K562 (cell line): Measurements from ENCODE around the gene ETS1. TPM values are rescaled to one million over a fixed set of nuclear protein-coding genes. Genes with fewer than 3 reads are reported as not detected.
A peak's percentile ranks its signal among the peaks of the same experiment; 100 is the strongest.

ENCODE experiments used
- ATAC-seq: fragments of 200-7000 bp; cut with Tn5 transposase; 3 replicates; pipeline ENCODE4 v1.9.1; 2020; ENCODE audit warnings: moderate library complexity
- BruUV-seq: library from RNA; stranded (reverse); fragments of 400-500 nt; replicated peaks from 2 replicates; lab custom pipeline; 2021; lab: Mats Ljungman, UMichigan
- CTCF ChIA-PET: fragments of 300-600 bp; formaldehyde crosslinking; extraction: SDS; loops from one replicate; lab custom pipeline; 2021; ENCODE audit warnings: low intra/inter-chr PET ratio; lab: Yijun Ruan, JAX
- POLR2A ChIA-PET: fragments of 300-600, 350-650 bp; sonication (Branson Sonifier 250); formaldehyde crosslinking; extraction: SDS; loops from one replicate; lab custom pipeline; 2021; ENCODE audit warnings: antibody characterized with exemption, inconsistent platforms; lab: Yijun Ruan, JAX
- DNase-seq, 4 experiments: peaks; one replicate each; pipeline versions ENCODE4 v3.0.0 to v3.0.0-alpha.2; 2011 to 2018; ENCODE audit warnings: low spot score in 3 of 4, mixed read lengths in 3 of 4; ENCODE audit errors: extremely low read depth in 1 of 4
- FAIRE-seq: peaks from 2 replicates; lab custom pipeline; 2011; peaks lifted over from hg19 to GRCh38; lab: Jason Lieb, UNC
- H2AFZ ChIP-seq: 2 replicates; pipeline ENCODE4 v1.6.0; 2011; ENCODE audit warnings: low read depth, low read length, control low read depth, inconsistent platforms
- H3K27ac ChIP-seq: fragments of 200-600 bp; 3 replicates; pipeline ENCODE4 v1.8.0; 2011; ENCODE audit warnings: low read depth, mild to moderate bottlenecking, control low read depth, inconsistent platforms, low read length, moderate library complexity, mixed read lengths; ENCODE audit errors: extremely low read depth
- H3K27me3 ChIP-seq, 2 experiments: fragments of 300-600 bp in 1 of 2; 2 replicates in 1 of 2; 3 replicates in 1 of 2; pipeline versions ENCODE4 v1.6.0 to v1.8.0; 2011; ENCODE audit warnings: inconsistent platforms in 2 of 2, low read length in 2 of 2, mild to moderate bottlenecking in 1 of 2, mixed read lengths in 1 of 2, moderate library complexity in 1 of 2; ENCODE audit not compliant: control insufficient read depth in 2 of 2, insufficient read depth in 2 of 2
- H3K36me3 ChIP-seq: fragments of 300-600 bp; 3 replicates; pipeline ENCODE4 v1.8.0; 2011; ENCODE audit warnings: mild to moderate bottlenecking, low read length, inconsistent platforms; ENCODE audit not compliant: control insufficient read depth, insufficient read depth
- H3K4me1 ChIP-seq, 2 experiments: fragments of 200-600 bp in 1 of 2; replicated peaks in 1 of 2; 2 replicates in 1 of 2; 3 replicates in 1 of 2; pipeline versions ENCODE4 v1.5.1 to v1.8.0; 2011; ENCODE audit warnings: inconsistent platforms in 2 of 2, low read length in 2 of 2, mild to moderate bottlenecking in 1 of 2, mixed read lengths in 1 of 2, moderate library complexity in 1 of 2; ENCODE audit not compliant: control insufficient read depth in 2 of 2, insufficient read depth in 2 of 2
- H3K4me2 ChIP-seq: 2 replicates; pipeline ENCODE4 v1.6.1; 2011; ENCODE audit warnings: low read length, control low read depth, inconsistent platforms, mixed read lengths; ENCODE audit not compliant: insufficient read depth
- H3K4me3 ChIP-seq: fragments of 200-600 bp; sonication (generic), shearing (Covaris generic); 2 replicates; pipeline ENCODE4 v1.5.1; 2016; ENCODE audit warnings: control low read depth, inconsistent platforms
- H3K79me2 ChIP-seq: fragments of 200-600 bp; 3 replicates; pipeline ENCODE4 v1.8.0; 2011; ENCODE audit warnings: low read length, inconsistent platforms; ENCODE audit not compliant: control insufficient read depth, insufficient read depth
- H3K9ac ChIP-seq, 2 experiments: 2 replicates each; pipeline versions ENCODE4 v1.6.0 to v1.6.1; 2011; ENCODE audit warnings: low read depth in 2 of 2, low read length in 2 of 2, control low read depth in 1 of 2, inconsistent platforms in 1 of 2, mild to moderate bottlenecking in 1 of 2, mixed read lengths in 1 of 2; ENCODE audit not compliant: insufficient read depth in 1 of 2
- H3K9me1 ChIP-seq: one replicate; pipeline ENCODE4 v1.6.0; 2011; ENCODE audit warnings: inconsistent platforms, mild to moderate bottlenecking, low read length, moderate library complexity; ENCODE audit not compliant: control insufficient read depth, insufficient read depth
- H3K9me3 ChIP-seq: replicated peaks from 2 replicates; pipeline ENCODE4 v1.5.1; 2011; ENCODE audit warnings: low read depth, low read length, inconsistent platforms; ENCODE audit not compliant: control insufficient read depth, insufficient read depth
- H4K20me1 ChIP-seq: replicated peaks from 2 replicates; pipeline ENCODE4 v1.6.1; 2011; ENCODE audit warnings: low read length, inconsistent platforms, mixed read lengths; ENCODE audit not compliant: control insufficient read depth, insufficient read depth
- KHSRP ChIP-seq: fragments of 450-650 bp; IDR thresholded peaks from 2 replicates; pipeline ENCODE4 v1.6.1; 2017
- NR3C1 ChIP-seq: sonication (generic); formaldehyde crosslinking; IDR thresholded peaks from 2 replicates; pipeline ENCODE4 v1.8.1; 2022; ENCODE audit warnings: missing genetic modification reagents
- ZBTB17 ChIP-seq: fragments of 450-650 bp; formaldehyde crosslinking; IDR thresholded peaks from 2 replicates; pipeline ENCODE4 v1.4.0; 2020; ENCODE audit warnings: mild to moderate bottlenecking
- ZSCAN32 ChIP-seq: fragments of 450-650 bp; formaldehyde crosslinking; IDR thresholded peaks from 2 replicates; pipeline ENCODE4 v1.4.0; 2020; ENCODE audit warnings: mild to moderate bottlenecking, moderate library complexity
- WGBS: fragments of 100-300 bp; shearing (Covaris generic); methylation state at CpG from one replicate; pipeline ENCODE4 v1.1.6; 2016; ENCODE audit warnings: low coverage, mixed read lengths; ENCODE audit not compliant: insufficient coverage; ENCODE audit errors: missing lambda C conversion rate; 5-methylcytosine and 5-hydroxymethylcytosine counted together
- in situ Hi-C: fragments of 300-500 bp; cut with MboI; formaldehyde crosslinking; loops from 4 replicates; pipeline ENCODE4 v1.15.0; 2018; ENCODE audit warnings: inconsistent platforms, mixed read lengths
- intact Hi-C: fragments of 100-400 bp; cut with micrococcal nuclease; formaldehyde crosslinking; loops from 2 replicates; pipeline ENCODE4 v1.14.2; 2022
- polyA plus RNA-seq, 8 experiments: library from polyadenylated mRNA; depleted of rRNA in 4 of 8; stranded (reverse) in 5 of 8; unstranded in 3 of 8; fragments of >200 nt; fragmentation: Nextera tagmentation in 2 of 8; fragmentation: Illumina TruSeq in 1 of 8; extraction: Ambion mirVana in 2 of 8; extraction: Trizol in 1 of 8; gene quantifications; 2 replicates each; pipeline versions ENCODE4 v1.2.1 to v1.2.3, GENCODE V29; 2011 to 2014; ENCODE audit warnings: inconsistent platforms in 1 of 8, missing spikeins in 1 of 8
- total RNA-seq, 7 experiments: library from RNA; depleted of rRNA in 6 of 7; stranded (reverse); fragments of >200 nt in 6 of 7; fragmentation: Illumina TruSeq in 2 of 7; extraction: Trizol in 2 of 7; gene quantifications; 2 replicates each; pipeline versions ENCODE4 v1.2.1 to v1.2.3, GENCODE V29; 2011 to 2021; ENCODE audit warnings: low replicate concordance in 1 of 7
- TF ChIP-seq, protein P1 (sequence below): sonication (generic); formaldehyde crosslinking; IDR thresholded peaks from 2 replicates; pipeline ENCODE4 v1.8.0; 2022; ENCODE audit warnings: mild to moderate bottlenecking, missing genetic modification reagents
- TF ChIP-seq, protein P2 (sequence below): fragments of 450-650 bp; formaldehyde crosslinking; IDR thresholded peaks from 2 replicates; pipeline ENCODE4 v1.4.0; 2020; ENCODE audit warnings: mild to moderate bottlenecking, mixed read lengths
- TF ChIP-seq, protein P3 (sequence below): fragments of 450-650 bp; formaldehyde crosslinking; IDR thresholded peaks from 2 replicates; pipeline ENCODE4 v1.4.0; 2020; ENCODE audit warnings: mild to moderate bottlenecking

The ETS1 gene
- total and polyA plus RNA-seq, 9 of the 15 experiments (the other 6 are each of a cell fraction or from before 2014, with no cell fraction given) = 0.04 to 1.4 (median 0.23) TPM

DNA sequence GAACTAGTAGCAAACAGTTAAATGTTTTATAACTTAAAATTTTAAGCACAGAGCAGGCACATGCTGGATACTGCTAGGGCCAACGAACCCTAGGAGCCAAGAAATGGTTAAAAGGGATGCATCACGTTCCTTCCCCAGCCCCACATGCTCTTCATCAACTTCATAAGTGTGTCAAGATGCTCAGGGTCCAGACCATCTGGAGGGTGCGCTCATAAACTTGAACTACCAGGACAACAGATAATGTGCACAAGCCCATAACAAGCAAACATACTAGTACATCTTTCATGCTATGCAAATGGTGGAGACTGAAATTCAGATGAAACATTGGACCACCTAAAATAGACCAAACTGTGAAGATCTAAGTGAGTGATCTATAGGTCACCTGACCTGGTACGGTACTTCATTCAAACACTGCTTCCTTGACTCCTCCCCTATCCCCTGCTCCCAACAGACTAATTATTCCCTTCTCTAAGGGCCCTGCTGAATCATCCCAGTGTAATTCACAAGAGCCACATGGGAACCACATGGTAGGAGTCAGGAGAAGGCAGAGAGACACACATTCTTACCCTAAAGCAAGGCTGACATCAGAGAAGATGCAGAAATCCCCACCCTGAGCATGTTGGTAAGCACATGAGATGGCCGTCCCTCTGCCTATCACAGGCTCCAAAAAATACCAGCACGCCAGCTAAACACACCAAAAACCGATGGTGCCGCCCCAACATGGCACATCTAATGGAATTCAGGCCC lies 83.9 kb downstream of the ETS1 start:
- FAIRE-seq (no peak), DNase-seq (no peak), ATAC-seq (no peak)
- H2AFZ ChIP-seq = no peak overlapping the region
- TF ChIP-seq, protein P1, sequence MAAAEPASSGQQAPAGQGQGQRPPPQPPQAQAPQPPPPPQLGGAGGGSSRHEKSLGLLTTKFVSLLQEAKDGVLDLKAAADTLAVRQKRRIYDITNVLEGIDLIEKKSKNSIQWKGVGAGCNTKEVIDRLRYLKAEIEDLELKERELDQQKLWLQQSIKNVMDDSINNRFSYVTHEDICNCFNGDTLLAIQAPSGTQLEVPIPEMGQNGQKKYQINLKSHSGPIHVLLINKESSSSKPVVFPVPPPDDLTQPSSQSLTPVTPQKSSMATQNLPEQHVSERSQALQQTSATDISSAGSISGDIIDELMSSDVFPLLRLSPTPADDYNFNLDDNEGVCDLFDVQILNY (CRISPR knock-in tag) = no peak
- TF ChIP-seq, protein P2, sequence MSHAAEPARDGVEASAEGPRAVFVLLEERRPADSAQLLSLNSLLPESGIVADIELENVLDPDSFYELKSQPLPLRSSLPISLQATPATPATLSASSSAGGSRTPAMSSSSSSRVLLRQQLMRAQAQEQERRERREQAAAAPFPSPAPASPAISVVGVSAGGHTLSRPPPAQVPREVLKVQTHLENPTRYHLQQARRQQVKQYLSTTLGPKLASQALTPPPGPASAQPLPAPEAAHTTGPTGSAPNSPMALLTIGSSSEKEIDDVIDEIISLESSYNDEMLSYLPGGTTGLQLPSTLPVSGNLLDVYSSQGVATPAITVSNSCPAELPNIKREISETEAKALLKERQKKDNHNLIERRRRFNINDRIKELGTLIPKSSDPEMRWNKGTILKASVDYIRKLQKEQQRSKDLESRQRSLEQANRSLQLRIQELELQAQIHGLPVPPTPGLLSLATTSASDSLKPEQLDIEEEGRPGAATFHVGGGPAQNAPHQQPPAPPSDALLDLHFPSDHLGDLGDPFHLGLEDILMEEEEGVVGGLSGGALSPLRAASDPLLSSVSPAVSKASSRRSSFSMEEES (CRISPR knock-in tag) = peak; percentile 46
- TF ChIP-seq KHSRP (no peak), ZSCAN32 (CRISPR knock-in tag) (no peak), ZBTB17 (CRISPR knock-in tag) (0 out of 2 replicates have a peak, but pooled peaks have one; percentile 35), NR3C1 (CRISPR knock-in tag) (no peak)
- TF ChIP-seq, protein P3, sequence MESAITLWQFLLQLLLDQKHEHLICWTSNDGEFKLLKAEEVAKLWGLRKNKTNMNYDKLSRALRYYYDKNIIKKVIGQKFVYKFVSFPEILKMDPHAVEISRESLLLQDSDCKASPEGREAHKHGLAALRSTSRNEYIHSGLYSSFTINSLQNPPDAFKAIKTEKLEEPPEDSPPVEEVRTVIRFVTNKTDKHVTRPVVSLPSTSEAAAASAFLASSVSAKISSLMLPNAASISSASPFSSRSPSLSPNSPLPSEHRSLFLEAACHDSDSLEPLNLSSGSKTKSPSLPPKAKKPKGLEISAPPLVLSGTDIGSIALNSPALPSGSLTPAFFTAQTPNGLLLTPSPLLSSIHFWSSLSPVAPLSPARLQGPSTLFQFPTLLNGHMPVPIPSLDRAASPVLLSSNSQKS (CRISPR knock-in tag) = no peak
- H3K4me3 ChIP-seq = no peak overlapping the region
- 6% methylated on average over 8 of the region's 8 CpGs for WGBS
- H3K9ac ChIP-seq = no peak overlapping the region
- POLR2A ChIA-PET = no interaction called here
- H3K36me3 ChIP-seq = no peaks in the 10 kb centered on the region
- no peaks in the 10 kb centered on the region; a peak in 1 of 5 replicates for H3K4me1 ChIP-seq
- H3K79me2 ChIP-seq = no peaks in the 10 kb centered on the region
- H3K9me3 ChIP-seq = no peaks in the 10 kb centered on the region
- intact Hi-C loops (no loop called here), in situ Hi-C loops (no loop called here)
- no peak overlapping the region for H3K4me2 ChIP-seq
- no peaks in the 10 kb centered on the region for H3K9me1 ChIP-seq
- CTCF ChIA-PET = no interaction called here
- no peak overlapping the region for H3K27ac ChIP-seq
- H3K27me3 ChIP-seq = peaks cover 0 to 6% of the 10 kb centered on the region in 2 experiments; a peak in 2 of 5 replicates
- no TSS peak for BruUV-seq
- no peaks in the 10 kb centered on the region for H4K20me1 ChIP-seq
